ENCODE measurements around the gene VAMP3. TPM values are rescaled to one million over a fixed set of nuclear protein-coding genes. Genes with fewer than 3 reads are reported as not detected.

VAMP3 gene
- total RNA-seq, 1 donor, result 101 TPM

DNA sequence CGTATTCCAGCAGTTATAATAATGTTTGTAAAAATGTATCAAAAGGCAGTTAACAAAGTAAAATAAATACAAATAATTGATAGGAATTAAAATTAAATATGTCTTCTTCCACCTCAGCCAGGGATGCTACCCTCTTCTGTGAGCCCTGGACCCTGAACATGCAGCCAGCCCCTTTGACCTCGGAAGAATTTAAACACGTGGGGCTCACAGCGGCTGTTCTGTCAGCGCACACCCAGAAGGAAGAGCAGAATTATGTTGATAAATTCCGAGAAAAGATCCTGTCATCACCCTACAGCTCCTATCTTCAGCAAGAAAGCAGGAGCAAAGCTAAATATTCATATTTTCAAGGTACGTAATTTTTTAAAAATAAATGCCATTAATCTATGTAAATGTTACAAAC, 55.3 kb downstream of the VAMP3 start:
- Histone ChIP-seq H3K27me3 (ENCODE audit: insufficient read depth, low read length) (no peaks in the 10 kb centered on the region), H4K20me1 (ENCODE audit: insufficient read depth, low read length) (no peaks in the 10 kb centered on the region), H3K36me3 (ENCODE audit: insufficient read depth, low read length) (peaks cover 31% of the 10 kb centered on the region), H3K4me2 (ENCODE audit: insufficient read depth, low read length) (no peak overlapping the region), H3K4me1 (ENCODE audit: insufficient read depth, low read length) (no peaks in the 10 kb centered on the region), H3K4me3 (ENCODE audit: insufficient read depth, low read length) (no peak overlapping the region), H3K79me2 (ENCODE audit: insufficient read depth, low read length) (no peaks in the 10 kb centered on the region), H3K9me3 (ENCODE audit: low read depth, low read length) (no peaks in the 10 kb centered on the region), H3K27ac (ENCODE audit: low read depth, low read length) (no peak overlapping the region), H2AFZ (ENCODE audit: low read length) (no peak overlapping the region)
- DNase-seq (ENCODE audit: insufficient read length, low spot score, missing footprints), result no peak
- TF ChIP-seq, protein P1, sequence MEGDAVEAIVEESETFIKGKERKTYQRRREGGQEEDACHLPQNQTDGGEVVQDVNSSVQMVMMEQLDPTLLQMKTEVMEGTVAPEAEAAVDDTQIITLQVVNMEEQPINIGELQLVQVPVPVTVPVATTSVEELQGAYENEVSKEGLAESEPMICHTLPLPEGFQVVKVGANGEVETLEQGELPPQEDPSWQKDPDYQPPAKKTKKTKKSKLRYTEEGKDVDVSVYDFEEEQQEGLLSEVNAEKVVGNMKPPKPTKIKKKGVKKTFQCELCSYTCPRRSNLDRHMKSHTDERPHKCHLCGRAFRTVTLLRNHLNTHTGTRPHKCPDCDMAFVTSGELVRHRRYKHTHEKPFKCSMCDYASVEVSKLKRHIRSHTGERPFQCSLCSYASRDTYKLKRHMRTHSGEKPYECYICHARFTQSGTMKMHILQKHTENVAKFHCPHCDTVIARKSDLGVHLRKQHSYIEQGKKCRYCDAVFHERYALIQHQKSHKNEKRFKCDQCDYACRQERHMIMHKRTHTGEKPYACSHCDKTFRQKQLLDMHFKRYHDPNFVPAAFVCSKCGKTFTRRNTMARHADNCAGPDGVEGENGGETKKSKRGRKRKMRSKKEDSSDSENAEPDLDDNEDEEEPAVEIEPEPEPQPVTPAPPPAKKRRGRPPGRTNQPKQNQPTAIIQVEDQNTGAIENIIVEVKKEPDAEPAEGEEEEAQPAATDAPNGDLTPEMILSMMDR (IDR thresholded peaks at IDR 0.05; ENCODE audit: extremely low read depth, low read depth, low read length), result no peak

GRCh38 chr1:7827126-7827955, 56.2 kb downstream of the VAMP3 start:
- H3K9me3 ChIP-seq (ENCODE audit: low read depth, low read length), result no peaks in the 10 kb centered on the region
- H3K79me2 ChIP-seq (ENCODE audit: insufficient read depth, low read length), result no peaks in the 10 kb centered on the region
- no peak overlapping the region for H3K4me3 ChIP-seq (ENCODE audit: insufficient read depth, low read length)
- H3K4me2 ChIP-seq (ENCODE audit: insufficient read depth, low read length), result no peak overlapping the region
- TF ChIP-seq, protein P1 (IDR thresholded peaks at IDR 0.05; ENCODE audit: extremely low read depth, low read depth, low read length), result no peak
- no peak overlapping the region for H3K27ac ChIP-seq (ENCODE audit: low read depth, low read length)
- H2AFZ ChIP-seq (ENCODE audit: low read length), result peak overlapping the region; percentile 57
- no peaks in the 10 kb centered on the region for H3K4me1 ChIP-seq (ENCODE audit: insufficient read depth, low read length)
- H3K27me3 ChIP-seq (ENCODE audit: insufficient read depth, low read length), result no peaks in the 10 kb centered on the region
- H3K36me3 ChIP-seq (ENCODE audit: insufficient read depth, low read length), result peaks cover 31% of the 10 kb centered on the region
- no peaks in the 10 kb centered on the region for H4K20me1 ChIP-seq (ENCODE audit: insufficient read depth, low read length)
- no peak for DNase-seq (ENCODE audit: insufficient read length, low spot score, missing footprints)

Other genes starting within 250 kb of the VAMP3 start
- gene PER3, start 13.0 kb downstream of the VAMP3 start, total RNA-seq, result 22.4 and 24.2 TPM in 2 replicates
- gene UTS2, start 81.8 kb downstream of the VAMP3 start, total RNA-seq, result under 0.01 and 0.29 TPM in 2 replicates
- under 0.01 TPM in 2 replicates for gene TNFRSF9, start 169.5 kb downstream of the VAMP3 start, total RNA-seq
- 158 and 168 TPM in 2 replicates for gene PARK7, start 190.4 kb downstream of the VAMP3 start, total RNA-seq